ENCODE results near the gene REX1BD.

Gene REX1BD

GRCh38 chr19:18603958-18604819 lies 15.6 kb downstream of the REX1BD start:
- TF ChIP-seq CTCF (IDR thresholded peaks at IDR 0.05; ENCODE audit: control insufficient read depth, extremely low read depth, insufficient read depth), result no peak
- DNase-seq (ENCODE audit: low read depth), result no peak
- no peak overlapping the region for H3K4me3 ChIP-seq (ENCODE audit: low read depth, low read length)

- no peak overlapping the region for H3K4me3 ChIP-seq (ENCODE audit: low read depth, low read length)
- no peak for DNase-seq (ENCODE audit: low read depth)
- no peak for TF ChIP-seq CTCF (IDR thresholded peaks at IDR 0.05; ENCODE audit: control insufficient read depth, extremely low read depth, insufficient read depth)
Observed at GRCh38 chr19:18604820-18605159, 16.2 kb downstream of the REX1BD start.

GRCh38 chr19:18605196-18605545 lies 16.6 kb downstream of the REX1BD start:
- DNase-seq (ENCODE audit: low read depth), result no peak
- no peak for TF ChIP-seq CTCF (IDR thresholded peaks at IDR 0.05; ENCODE audit: control insufficient read depth, extremely low read depth, insufficient read depth)
- no peak overlapping the region for H3K4me3 ChIP-seq (ENCODE audit: low read depth, low read length)

GRCh38 chr19:18605546-18606280 lies 17.1 kb downstream of the REX1BD start:
- DNase-seq (ENCODE audit: low read depth), result no peak
- H3K4me3 ChIP-seq (ENCODE audit: low read depth, low read length), result no peak overlapping the region
- TF ChIP-seq CTCF (IDR thresholded peaks at IDR 0.05; ENCODE audit: control insufficient read depth, extremely low read depth, insufficient read depth), result no peak

- no peak for DNase-seq (ENCODE audit: low read depth)
- TF ChIP-seq CTCF (IDR thresholded peaks at IDR 0.05; ENCODE audit: control insufficient read depth, extremely low read depth, insufficient read depth), result no peak
- H3K4me3 ChIP-seq (ENCODE audit: low read depth, low read length), result no peak within 1 kb of the TSS
Observed at GRCh38 chr19:18606281-18607225, 18.0 kb downstream of the REX1BD start, which contains the start of gene CRLF1. Gene CRLF1, minus strand, starts transcription at chr19:18606799. Its CDS starts 143 bp downstream, at chr19:18606656.

- H3K4me3 ChIP-seq (ENCODE audit: low read depth, low read length), result no peak overlapping the region
- TF ChIP-seq CTCF (IDR thresholded peaks at IDR 0.05; ENCODE audit: control insufficient read depth, extremely low read depth, insufficient read depth), result no peak
- no peak for DNase-seq (ENCODE audit: low read depth)
Observed at GRCh38 chr19:18607226-18608101, 18.9 kb downstream of the REX1BD start.
